ENCODE data around the gene ZNF221. TPM values are rescaled to one million over a fixed set of nuclear protein-coding genes. Genes with fewer than 3 reads are reported as not detected.

Gene ZNF221
- total RNA-seq, 2 donors from 2014 or later, result 11.5 to 11.8 TPM

- peak within 1 kb of the TSS; percentile 96 for H3K4me3 Mint-ChIP-seq
- Histone ChIP-seq H3K9ac (ENCODE audit: extremely low read depth, low read length, poor library complexity, severe bottlenecking) (peak within 1 kb of the TSS; percentile 77), H3K27ac (ENCODE audit: low read depth, low read length) (no peak within 1 kb of the TSS), H3K4me1 (ENCODE audit: control insufficient read depth, insufficient read depth, low read length) (no peaks in the 10 kb centered on the region), H3K4me3 (ENCODE audit: low read length) (peak within 1 kb of the TSS; percentile 93), H3K27me3 (ENCODE audit: control insufficient read depth, insufficient read depth, low read length, poor library complexity, severe bottlenecking) (no peaks in the 10 kb centered on the region), H3K36me3 (ENCODE audit: control insufficient read depth, insufficient read depth, low read length) (peaks cover 11% of the 10 kb centered on the region), H3K9me3 (ENCODE audit: control insufficient read depth, low read length) (no peaks in the 10 kb centered on the region)
- H3K36me3 Mint-ChIP-seq (ENCODE audit: low read depth), result peaks cover 5% of the 10 kb centered on the region
- WGBS, 2 experiments (ENCODE audit: insufficient coverage in 1 of 2, insufficient read length in 1 of 2), result 0 to 1% methylated on average over 14 to 40 of the region's 40 CpGs
- H3K9me3 Mint-ChIP-seq, result peaks cover 3% of the 10 kb centered on the region
- H3K4me1 Mint-ChIP-seq, result peaks cover 2% of the 10 kb centered on the region
- peak within 1 kb of the TSS; percentile 95 for H3K27ac Mint-ChIP-seq
- peak; percentile 96 for DNase-seq
- peaks cover 2% of the 10 kb centered on the region for H3K27me3 Mint-ChIP-seq (ENCODE audit: insufficient read depth)
- TF ChIP-seq, protein P1, sequence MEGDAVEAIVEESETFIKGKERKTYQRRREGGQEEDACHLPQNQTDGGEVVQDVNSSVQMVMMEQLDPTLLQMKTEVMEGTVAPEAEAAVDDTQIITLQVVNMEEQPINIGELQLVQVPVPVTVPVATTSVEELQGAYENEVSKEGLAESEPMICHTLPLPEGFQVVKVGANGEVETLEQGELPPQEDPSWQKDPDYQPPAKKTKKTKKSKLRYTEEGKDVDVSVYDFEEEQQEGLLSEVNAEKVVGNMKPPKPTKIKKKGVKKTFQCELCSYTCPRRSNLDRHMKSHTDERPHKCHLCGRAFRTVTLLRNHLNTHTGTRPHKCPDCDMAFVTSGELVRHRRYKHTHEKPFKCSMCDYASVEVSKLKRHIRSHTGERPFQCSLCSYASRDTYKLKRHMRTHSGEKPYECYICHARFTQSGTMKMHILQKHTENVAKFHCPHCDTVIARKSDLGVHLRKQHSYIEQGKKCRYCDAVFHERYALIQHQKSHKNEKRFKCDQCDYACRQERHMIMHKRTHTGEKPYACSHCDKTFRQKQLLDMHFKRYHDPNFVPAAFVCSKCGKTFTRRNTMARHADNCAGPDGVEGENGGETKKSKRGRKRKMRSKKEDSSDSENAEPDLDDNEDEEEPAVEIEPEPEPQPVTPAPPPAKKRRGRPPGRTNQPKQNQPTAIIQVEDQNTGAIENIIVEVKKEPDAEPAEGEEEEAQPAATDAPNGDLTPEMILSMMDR (conservative IDR thresholded peaks at IDR 0.05), result no peak
Observed at GRCh38 chr19:43983912-43984686, 33.1 kb downstream of the ZNF221 start, which contains the start of gene ZNF155. TSS of gene ZNF155 (plus strand) at chr19:43984188. CDS start at chr19:43988544, 4,356 bp downstream.

GRCh38 chr19:43984687-43985000 is 33.6 kb downstream of the ZNF221 start:
- H3K27ac ChIP-seq (ENCODE audit: low read depth, low read length), result no peak overlapping the region
- H3K36me3 ChIP-seq (ENCODE audit: control insufficient read depth, insufficient read depth, low read length), result peaks cover 16% of the 10 kb centered on the region
- H3K4me3 ChIP-seq (ENCODE audit: low read length), result peak overlapping the region; percentile 93
- H3K4me1 ChIP-seq (ENCODE audit: control insufficient read depth, insufficient read depth, low read length), result no peaks in the 10 kb centered on the region
- Mint-ChIP-seq H3K4me3 (peak overlapping the region; percentile 96), H3K27ac (no peak overlapping the region), H3K27me3 (ENCODE audit: insufficient read depth) (peaks cover 2% of the 10 kb centered on the region), H3K36me3 (ENCODE audit: low read depth) (peaks cover 10% of the 10 kb centered on the region), H3K4me1 (peaks cover 2% of the 10 kb centered on the region), H3K9me3 (peaks cover 3% of the 10 kb centered on the region)
- H3K27me3 ChIP-seq (ENCODE audit: control insufficient read depth, insufficient read depth, low read length, poor library complexity, severe bottlenecking), result no peaks in the 10 kb centered on the region
- DNase-seq, result peak; percentile 48
- WGBS, 2 experiments (ENCODE audit: insufficient coverage in 1 of 2, insufficient read length in 1 of 2), result 8 to 11% methylated on average over 8 to 14 of the region's 14 CpGs
- TF ChIP-seq, protein P1 (conservative IDR thresholded peaks at IDR 0.05), result no peak
- H3K9ac ChIP-seq (ENCODE audit: extremely low read depth, low read length, poor library complexity, severe bottlenecking), result peak overlapping the region; percentile 77
- H3K9me3 ChIP-seq (ENCODE audit: control insufficient read depth, low read length), result no peaks in the 10 kb centered on the region

DNA sequence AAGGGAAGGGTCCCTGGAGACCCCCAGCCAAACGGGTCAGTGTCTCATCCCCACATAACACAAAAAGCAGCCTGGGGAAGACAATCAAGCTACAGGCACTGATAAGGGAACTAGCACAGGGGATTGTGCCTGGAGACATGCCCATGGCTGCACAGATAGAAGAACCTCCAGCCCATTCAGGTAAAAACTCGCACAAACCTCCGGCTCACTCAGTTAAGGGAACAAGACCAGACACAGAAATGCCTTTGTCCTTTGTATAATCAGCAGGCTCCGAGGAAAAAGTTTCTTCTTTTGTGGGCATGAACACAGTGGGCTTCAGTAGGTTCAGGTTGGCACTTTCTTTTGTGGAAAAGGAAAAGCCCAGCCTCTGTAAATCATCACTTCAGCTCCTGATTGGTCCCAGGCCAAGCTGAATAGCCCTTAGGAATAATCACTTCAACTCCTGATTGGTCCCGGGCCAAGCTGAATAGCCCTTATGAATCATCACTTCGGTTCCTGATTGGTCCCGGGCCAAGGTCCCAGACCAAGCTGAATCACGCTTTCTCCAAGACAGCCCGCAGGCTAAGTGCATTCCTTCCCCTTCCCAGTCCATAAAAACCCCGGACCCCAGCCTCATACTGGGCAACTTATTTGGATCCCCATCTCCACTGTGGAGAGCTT is 46.7 kb downstream of the ZNF221 start:
- no peaks in the 10 kb centered on the region for H3K9me3 Mint-ChIP-seq
- H3K4me3 ChIP-seq (ENCODE audit: low read length), result no peak overlapping the region
- no peaks in the 10 kb centered on the region for H3K9me3 ChIP-seq (ENCODE audit: control insufficient read depth, low read length)
- no peak overlapping the region for H3K4me3 Mint-ChIP-seq
- H3K36me3 ChIP-seq (ENCODE audit: control insufficient read depth, insufficient read depth, low read length), result peaks cover 39% of the 10 kb centered on the region
- H3K9ac ChIP-seq (ENCODE audit: extremely low read depth, low read length, poor library complexity, severe bottlenecking), result no peak overlapping the region
- peak; percentile 53 for DNase-seq
- no peaks in the 10 kb centered on the region for H3K4me1 ChIP-seq (ENCODE audit: control insufficient read depth, insufficient read depth, low read length)
- H3K4me1 Mint-ChIP-seq, result peaks cover 6% of the 10 kb centered on the region
- no peak overlapping the region for H3K27ac ChIP-seq (ENCODE audit: low read depth, low read length)
- peaks cover 29% of the 10 kb centered on the region for H3K36me3 Mint-ChIP-seq (ENCODE audit: low read depth)
- 83 to 97% methylated on average over 7 to 10 of the region's 10 CpGs for WGBS, 2 experiments (ENCODE audit: insufficient coverage in 1 of 2, insufficient read length in 1 of 2)
- H3K27me3 ChIP-seq (ENCODE audit: control insufficient read depth, insufficient read depth, low read length, poor library complexity, severe bottlenecking), result no peaks in the 10 kb centered on the region
- TF ChIP-seq, protein P1 (conservative IDR thresholded peaks at IDR 0.05), result no peak
- peaks cover 11% of the 10 kb centered on the region for H3K27me3 Mint-ChIP-seq (ENCODE audit: insufficient read depth)
- no peak overlapping the region for H3K27ac Mint-ChIP-seq

Data from endodermal cell (in vitro differentiated cells).